H1 (cell line): Measurements from ENCODE around the gene HLA-DMB. TPM values are rescaled to one million over a fixed set of nuclear protein-coding genes. Genes with fewer than 3 reads are reported as not detected.

Experiments used
- CTCF ChIA-PET: fragments of 300-600 bp; sonication (Branson Sonifier 250); formaldehyde crosslinking; loops from one replicate; lab custom pipeline; 2021; ENCODE audit not compliant: partially characterized antibody; lab: Charles Lee
- POLR2A ChIA-PET: fragments of 300-600 bp; sonication (Branson Sonifier 250); formaldehyde crosslinking; loops from one replicate; lab custom pipeline; 2021; ENCODE audit warnings: inconsistent platforms; ENCODE audit not compliant: partially characterized antibody; lab: Charles Lee
- DNase-seq, 2 experiments: peaks; one replicate each; pipeline versions ENCODE4 v3.0.0 to v3.0.0-alpha.2; 2010 to 2022; ENCODE audit warnings: low spot score in 2 of 2, low read depth in 1 of 2, mixed read lengths in 1 of 2
- FAIRE-seq: peaks from 2 replicates; lab custom pipeline; 2011; peaks lifted over from hg19 to GRCh38; lab: Jason Lieb, UNC
- H2AFZ ChIP-seq: 2 replicates; pipeline ENCODE4 v1.8.1; 2012; ENCODE audit warnings: low read length, inconsistent platforms
- H2AK5ac ChIP-seq: 2 replicates; pipeline ENCODE4 v1.6.1; 2013; ENCODE audit warnings: low read depth, low read length
- H2BK120ac ChIP-seq: replicated peaks from 2 replicates; pipeline ENCODE3; 2013; ENCODE audit warnings: low read depth, low read length, inconsistent platforms
- H2BK12ac ChIP-seq: 2 replicates; pipeline ENCODE4 v1.6.1; 2013; ENCODE audit warnings: low read depth, low read length
- H2BK15ac ChIP-seq: 2 replicates; pipeline ENCODE4 v1.6.1; 2013; ENCODE audit warnings: low read length
- H2BK20ac ChIP-seq: 2 replicates; pipeline ENCODE4 v1.6.1; 2013; ENCODE audit warnings: low read length
- H2BK5ac ChIP-seq: 2 replicates; pipeline ENCODE4 v1.6.1; 2013; ENCODE audit warnings: low read depth, low read length
- H3K14ac ChIP-seq: 2 replicates; pipeline ENCODE4 v1.6.1; 2013; ENCODE audit warnings: inconsistent platforms; ENCODE audit not compliant: insufficient read length
- H3K18ac ChIP-seq: 2 replicates; pipeline ENCODE4 v1.6.1; 2013; ENCODE audit warnings: low read length; ENCODE audit errors: extremely low read depth
- H3K23ac ChIP-seq: 2 replicates; pipeline ENCODE4 v1.6.1; 2013; ENCODE audit warnings: inconsistent platforms; ENCODE audit not compliant: insufficient read length
- H3K23me2 ChIP-seq: 2 replicates; pipeline ENCODE4 v1.6.1; 2013; ENCODE audit warnings: low read depth, low read length
- H3K27ac ChIP-seq: 2 replicates; pipeline ENCODE4 v1.6.1; 2011; ENCODE audit warnings: low read depth, low read length, inconsistent platforms
- H3K27me3 ChIP-seq, 4 experiments: replicated peaks in 1 of 4; 1 replicate in 1 of 4; 2 replicates in 3 of 4; pipeline versions ENCODE4 v1.6.1 to v1.8.1; 2011 to 2013; ENCODE audit warnings: low read length in 3 of 4, mild to moderate bottlenecking in 3 of 4, inconsistent platforms in 2 of 4, mixed read lengths in 2 of 4, moderate library complexity in 1 of 4; ENCODE audit not compliant: control insufficient read depth in 3 of 4, insufficient read depth in 3 of 4; ENCODE audit errors: extremely low read depth in 1 of 4
- H3K36me3 ChIP-seq, 4 experiments: 2 replicates each; pipeline versions ENCODE4 v1.6.1 to v1.8.1; 2011 to 2013; ENCODE audit warnings: mild to moderate bottlenecking in 4 of 4, low read length in 3 of 4, moderate library complexity in 2 of 4, control low read depth in 1 of 4, inconsistent platforms in 1 of 4; ENCODE audit not compliant: insufficient read depth in 4 of 4, control insufficient read depth in 2 of 4
- H3K4ac ChIP-seq: replicated peaks from 2 replicates; pipeline ENCODE3; 2013; ENCODE audit warnings: low read length, low read depth, mixed read lengths, inconsistent platforms; ENCODE audit not compliant: insufficient read length
- H3K4me1 ChIP-seq, 4 experiments: replicated peaks in 1 of 4; 1 replicate in 1 of 4; 2 replicates in 3 of 4; pipeline versions ENCODE4 v1.6.1 to v1.8.1; 2011 to 2013; ENCODE audit warnings: low read length in 3 of 4, inconsistent platforms in 2 of 4, mixed read lengths in 1 of 4; ENCODE audit not compliant: insufficient read depth in 4 of 4, control insufficient read depth in 3 of 4
- H3K4me2 ChIP-seq, 2 experiments: 2 replicates each; pipeline versions ENCODE4 v1.6.1 to v1.8.1; 2011 to 2013; ENCODE audit warnings: low read depth in 2 of 2, low read length in 2 of 2, control low read depth in 1 of 2, inconsistent platforms in 1 of 2, mild to moderate bottlenecking in 1 of 2; ENCODE audit not compliant: insufficient read depth in 1 of 2
- H3K4me3 ChIP-seq, 4 experiments: fragments of 200-600, 300-600 bp in 1 of 4; sonication (generic), shearing (Covaris generic), sonication (Bioruptor Twin) in 1 of 4; 2 replicates each; pipeline versions ENCODE4 v1.5.1 to v1.8.1; 2011 to 2016; ENCODE audit warnings: low read length in 4 of 4, low read depth in 3 of 4, control low read depth in 2 of 4, inconsistent platforms in 2 of 4, mild to moderate bottlenecking in 2 of 4, mixed read lengths in 1 of 4, moderate library complexity in 1 of 4; ENCODE audit not compliant: insufficient read depth in 2 of 4; ENCODE audit errors: extremely low read depth in 1 of 4
- H3K56ac ChIP-seq: replicated peaks from 2 replicates; pipeline ENCODE3; 2013; ENCODE audit warnings: low read depth, mild to moderate bottlenecking, mixed read lengths, low read length, inconsistent platforms; ENCODE audit not compliant: insufficient read length
- H3K79me1 ChIP-seq: 2 replicates; pipeline ENCODE4 v1.6.1; 2013; ENCODE audit warnings: low read depth, low read length, control low read depth
- H3K79me2 ChIP-seq, 2 experiments: 2 replicates each; pipeline versions ENCODE4 v1.6.1 to v1.8.1; 2012 to 2013; ENCODE audit warnings: low read length in 2 of 2, mild to moderate bottlenecking in 2 of 2, inconsistent platforms in 1 of 2; ENCODE audit not compliant: insufficient read depth in 2 of 2, control insufficient read depth in 1 of 2
- H3K9ac ChIP-seq, 4 experiments: replicated peaks in 1 of 4; 1 replicate in 1 of 4; 2 replicates in 3 of 4; pipeline versions ENCODE4 v1.6.1 to v1.8.1; 2011 to 2013; ENCODE audit warnings: low read depth in 3 of 4, low read length in 3 of 4, control low read depth in 2 of 4, mild to moderate bottlenecking in 2 of 4, moderate library complexity in 2 of 4, inconsistent platforms in 1 of 4; ENCODE audit errors: extremely low read depth in 1 of 4
- H3K9me3 ChIP-seq, 2 experiments: 2 replicates each; pipeline versions ENCODE4 v1.6.1 to v1.8.1; 2012 to 2013; ENCODE audit warnings: mild to moderate bottlenecking in 2 of 2, moderate library complexity in 2 of 2, control low read depth in 1 of 2, inconsistent platforms in 1 of 2, low read depth in 1 of 2, low read length in 1 of 2, mixed read lengths in 1 of 2; ENCODE audit not compliant: insufficient read depth in 2 of 2
- H4K20me1 ChIP-seq, 2 experiments: replicated peaks in 1 of 2; 2 replicates each; pipeline versions ENCODE3 to v1.8.1; 2011 to 2013; ENCODE audit warnings: inconsistent platforms in 2 of 2, low read length in 2 of 2, mild to moderate bottlenecking in 1 of 2; ENCODE audit not compliant: insufficient read depth in 2 of 2, control insufficient read depth in 1 of 2
- H4K5ac ChIP-seq: 2 replicates; pipeline ENCODE4 v1.6.1; 2013; ENCODE audit warnings: low read length, low read depth, mixed read lengths, inconsistent platforms; ENCODE audit not compliant: insufficient read length
- H4K8ac ChIP-seq: 2 replicates; pipeline ENCODE4 v1.8.0; 2013; ENCODE audit warnings: mild to moderate bottlenecking, moderate library complexity, low read length, inconsistent platforms; ENCODE audit not compliant: insufficient read depth; ENCODE audit errors: extremely low read depth
- H4K91ac ChIP-seq: replicated peaks from 2 replicates; pipeline ENCODE3; 2013; ENCODE audit warnings: low read length, mixed read lengths, inconsistent platforms; ENCODE audit not compliant: insufficient read length
- ASH2L ChIP-seq: fragments of 200-600, 300-600 bp; sonication (generic); IDR thresholded peaks from one replicate; pipeline ENCODE4 v1.7.1; 2017; ENCODE audit warnings: low read length
- ATF3 ChIP-seq: IDR thresholded peaks from 2 replicates; pipeline ENCODE4 v1.6.1; 2011; ENCODE audit warnings: low read depth, mild to moderate bottlenecking, low read length; ENCODE audit not compliant: insufficient read depth
- CEBPB ChIP-seq: IDR thresholded peaks from 2 replicates; pipeline ENCODE4 v1.6.1; 2012; ENCODE audit warnings: low read depth, low read length
- CHD1 ChIP-seq: IDR thresholded peaks from 2 replicates; pipeline ENCODE4 v1.6.1; 2012; ENCODE audit warnings: low read depth, low read length, improper control_type of control experiment
- CREB1 ChIP-seq: IDR thresholded peaks from 2 replicates; pipeline ENCODE4 v1.6.1; 2012; ENCODE audit warnings: inconsistent platforms
- GABPA ChIP-seq: IDR thresholded peaks from 2 replicates; pipeline ENCODE4 v1.6.1; 2011; ENCODE audit warnings: mild to moderate bottlenecking, low read length, moderate library complexity, borderline replicate concordance; ENCODE audit not compliant: insufficient read depth
- GTF2F1 ChIP-seq: IDR thresholded peaks from 2 replicates; pipeline ENCODE4 v1.6.1; 2012; ENCODE audit warnings: low read depth, low read length, improper control_type of control experiment, borderline replicate concordance
- JUN ChIP-seq: IDR thresholded peaks from 2 replicates; pipeline ENCODE4 v1.6.1; 2011; ENCODE audit warnings: low read depth, mild to moderate bottlenecking, improper control_type of control experiment, low read length
- JUND ChIP-seq: IDR thresholded peaks from 2 replicates; pipeline ENCODE4 v1.6.1; 2011; ENCODE audit warnings: mild to moderate bottlenecking, improper control_type of control experiment, low read length
- POU5F1 ChIP-seq: IDR thresholded peaks from 2 replicates; pipeline ENCODE4 v1.6.1; 2011; ENCODE audit warnings: low read depth, mild to moderate bottlenecking, low read length, moderate library complexity
- RFX5 ChIP-seq: IDR thresholded peaks from 2 replicates; pipeline ENCODE4 v1.6.1; 2011; ENCODE audit warnings: low read depth, low read length, improper control_type of control experiment, borderline replicate concordance
- RXRA ChIP-seq: IDR thresholded peaks from 2 replicates; pipeline ENCODE4 v1.6.1; 2011; ENCODE audit warnings: low read depth, mild to moderate bottlenecking, low read length, moderate library complexity; ENCODE audit not compliant: insufficient read depth
- SAP30 ChIP-seq: fragments of 300-600 bp; sonication (generic); IDR thresholded peaks from 2 replicates; pipeline ENCODE4 v1.7.1; 2012; ENCODE audit warnings: low read length, moderate library complexity, mild to moderate bottlenecking, inconsistent platforms; ENCODE audit not compliant: insufficient read depth, insufficient replicate concordance
- YY1 ChIP-seq: IDR thresholded peaks from 2 replicates; pipeline ENCODE4 v1.6.1; 2011; ENCODE audit warnings: low read depth, mild to moderate bottlenecking, low read length
- whole genome bisulfite sequencing, 2 experiments: shearing (Covaris generic) in 1 of 2; methylation state at CpG; one replicate each; pipeline versions ENCODE4 v1.1.6 to v1.1.7; 2013 to 2015; ENCODE audit warnings: low lambda C conversion rate in 2 of 2, mixed read lengths in 2 of 2, inconsistent platforms in 1 of 2, low coverage in 1 of 2, missing lambda C conversion rate in 1 of 2; ENCODE audit not compliant: insufficient replicate concordance in 2 of 2, insufficient coverage in 1 of 2, insufficient read length in 1 of 2; ENCODE audit errors: extremely low coverage in 1 of 2, missing lambda C conversion rate in 1 of 2; 5-methylcytosine and 5-hydroxymethylcytosine counted together
- polyA plus RNA-seq, 7 experiments: library from polyadenylated mRNA; depleted of rRNA in 3 of 7; stranded (reverse) in 5 of 7; unstranded in 2 of 7; fragments of >200 nt in 5 of 7; fragments of 200-250 nt in 2 of 7; gene quantifications; 1 replicate in 5 of 7; 2 replicates in 1 of 7; 4 replicates in 1 of 7; pipeline versions ENCODE4 v1.2.1 to v1.2.3, GENCODE V29; 2011 to 2013; ENCODE audit warnings: missing spikeins in 2 of 7, mixed read lengths in 2 of 7
- total RNA-seq: library from RNA; stranded (reverse); fragmentation: NEBNext Ultra II Directional; extraction: Animal tissue kit (Norgen Biotek cat#: 25700); gene quantifications from 2 replicates; pipeline ENCODE4 v1.2.1, GENCODE V29; 2021

Gene HLA-DMB
- total and polyA plus RNA-seq, 2 of the 8 experiments (the other 6 are each of a cell fraction or from before 2014, with no cell fraction given): 2.7 to 4.7 TPM

GRCh38 chr6:32963866-32964265 lies 23.0 kb upstream of the HLA-DMB start:
- WGBS, 2 experiments: 79% methylated on average over 1 of the region's 1 CpG; no CpG with 5 or more reads in 1 of the 2 experiments
- Histone ChIP-seq H2BK15ac (no peak overlapping the region), H3K14ac (no peak overlapping the region), H2BK12ac (no peak overlapping the region), H2BK5ac (no peak overlapping the region), H4K20me1 (peaks cover 0 to 6% of the 10 kb centered on the region in 2 experiments), H3K56ac (no peak overlapping the region), H3K4me2 (no peak overlapping the region), H3K79me2 (peaks cover 4 to 70% of the 10 kb centered on the region in 2 experiments), H3K4me1 (peaks cover 0 to 5% (median under 1%) of the 10 kb centered on the region in 4 experiments; a peak in 3 of 7 replicates), H3K4me3 (no peak overlapping the region), H3K23me2 (peaks cover 3% of the 10 kb centered on the region), H2AK5ac (no peak overlapping the region), H2AFZ (no peak overlapping the region), H3K4ac (no peak overlapping the region), H3K23ac (no peak overlapping the region), H4K5ac (no peak overlapping the region), H3K9ac (no peak overlapping the region), H3K27ac (no peak overlapping the region), H4K8ac (no peak overlapping the region), H4K91ac (no peak overlapping the region), H3K27me3 (no peaks in the 10 kb centered on the region), H3K18ac (no peak overlapping the region), H3K36me3 (no peaks in the 10 kb centered on the region), H3K79me1 (no peaks in the 10 kb centered on the region; the same call in 1 of the 2 replicates), H2BK20ac (no peak overlapping the region), H3K9me3 (no peaks in the 10 kb centered on the region; a peak in 1 of 4 replicates), H2BK120ac (no peak overlapping the region)
- no peak for DNase-seq
- no peak for FAIRE-seq
- ChIA-PET POLR2A (interaction anchor here (2.8 to 33.3 kb wide), 2 partner anchors 10 to 16 kb away, joined by 14 to 1158 read pairs; partner anchors contain the start of genes BRD2 and HLA-DMA), CTCF (interaction anchor here (1.2 to 14.6 kb wide), 4 partner anchors 9 to 19 kb away, joined by 3 to 168 read pairs (median 57); partner anchors contain the start of gene HLA-DMA)
- TF ChIP-seq YY1 (no peak), JUND (no peak), GTF2F1 (no peak), CREB1 (no peak), ATF3 (no peak), JUN (no peak), RFX5 (no peak), GABPA (no peak), POU5F1 (no peak), CEBPB (no peak), CHD1 (no peak), ASH2L (no peak), RXRA (no peak), SAP30 (no peak)
